Fibroblast of mammary gland (primary cell): ENCODE results near the gene ADPRHL1.

Experiments used
- DNase-seq: peaks from one replicate; pipeline ENCODE4 v3.0.0-alpha.2; 2010; ENCODE audit warnings: low read depth
- H3K4me3 ChIP-seq: 2 replicates; pipeline ENCODE4 v1.5.1; 2011; ENCODE audit warnings: low read depth, mild to moderate bottlenecking, low read length, moderate library complexity; ENCODE audit not compliant: control insufficient read depth
- TF ChIP-seq, protein P1 (sequence below): conservative IDR thresholded peaks from 2 replicates; pipeline ENCODE4 v1.5.1; 2011; ENCODE audit warnings: low read depth, low read length, inconsistent platforms; ENCODE audit not compliant: control insufficient read depth, insufficient read depth

ADPRHL1 gene

GRCh38 chr13:113446488-113446854 is 6.8 kb downstream of the ADPRHL1 start:
- TF ChIP-seq, protein P1, sequence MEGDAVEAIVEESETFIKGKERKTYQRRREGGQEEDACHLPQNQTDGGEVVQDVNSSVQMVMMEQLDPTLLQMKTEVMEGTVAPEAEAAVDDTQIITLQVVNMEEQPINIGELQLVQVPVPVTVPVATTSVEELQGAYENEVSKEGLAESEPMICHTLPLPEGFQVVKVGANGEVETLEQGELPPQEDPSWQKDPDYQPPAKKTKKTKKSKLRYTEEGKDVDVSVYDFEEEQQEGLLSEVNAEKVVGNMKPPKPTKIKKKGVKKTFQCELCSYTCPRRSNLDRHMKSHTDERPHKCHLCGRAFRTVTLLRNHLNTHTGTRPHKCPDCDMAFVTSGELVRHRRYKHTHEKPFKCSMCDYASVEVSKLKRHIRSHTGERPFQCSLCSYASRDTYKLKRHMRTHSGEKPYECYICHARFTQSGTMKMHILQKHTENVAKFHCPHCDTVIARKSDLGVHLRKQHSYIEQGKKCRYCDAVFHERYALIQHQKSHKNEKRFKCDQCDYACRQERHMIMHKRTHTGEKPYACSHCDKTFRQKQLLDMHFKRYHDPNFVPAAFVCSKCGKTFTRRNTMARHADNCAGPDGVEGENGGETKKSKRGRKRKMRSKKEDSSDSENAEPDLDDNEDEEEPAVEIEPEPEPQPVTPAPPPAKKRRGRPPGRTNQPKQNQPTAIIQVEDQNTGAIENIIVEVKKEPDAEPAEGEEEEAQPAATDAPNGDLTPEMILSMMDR = no peak
- no peak for DNase-seq
- H3K4me3 ChIP-seq = no peak overlapping the region

- no peak overlapping the region for H3K4me3 ChIP-seq
- no peak for DNase-seq
- TF ChIP-seq, protein P1 = no peak
These were observed 7.3 kb downstream of the ADPRHL1 start for GRCh38 chr13:113445791-113446487.

DNA sequence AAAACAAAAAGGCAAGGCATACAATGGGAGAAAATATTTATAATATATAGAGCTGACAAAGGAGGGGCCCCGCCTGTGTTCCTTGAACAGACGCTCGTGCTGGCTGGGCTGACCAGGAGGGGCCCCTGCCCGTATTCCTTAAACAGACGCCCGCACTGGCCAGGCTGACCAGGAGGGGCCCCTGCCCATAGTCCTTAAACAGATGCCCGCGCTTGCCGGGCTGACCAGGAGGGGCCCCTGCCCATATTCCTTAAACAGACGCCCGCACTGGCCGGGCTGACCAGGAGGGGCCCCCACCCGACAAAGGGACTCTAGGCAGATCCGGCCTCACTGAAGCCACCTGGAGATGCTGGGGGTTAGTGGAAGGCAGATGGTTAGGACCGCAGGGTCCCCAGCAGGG is 9.3 kb downstream of the ADPRHL1 start:
- TF ChIP-seq, protein P1 = no peak
- no peak overlapping the region for H3K4me3 ChIP-seq
- DNase-seq = no peak

DNA sequence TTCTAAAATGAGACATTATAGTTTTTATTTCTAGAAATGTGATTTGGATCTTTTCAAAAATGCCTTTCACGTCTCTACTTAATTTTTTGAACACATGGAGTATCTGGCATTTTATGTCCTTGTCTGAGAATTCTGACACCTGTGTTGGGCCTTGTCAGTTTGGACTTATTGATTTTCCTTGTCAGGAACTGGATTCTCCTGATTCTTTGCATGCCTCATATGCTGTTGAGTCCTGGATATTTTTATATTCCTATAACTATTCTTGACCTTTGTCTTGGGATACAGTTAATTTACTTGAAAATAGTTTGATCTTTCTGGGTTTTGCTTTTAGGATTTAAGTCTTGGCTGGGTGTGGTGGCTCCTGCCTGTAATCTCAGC is 10.3 kb downstream of the ADPRHL1 start:
- TF ChIP-seq, protein P1 = no peak
- no peak for DNase-seq
- no peak overlapping the region for H3K4me3 ChIP-seq

DNA sequence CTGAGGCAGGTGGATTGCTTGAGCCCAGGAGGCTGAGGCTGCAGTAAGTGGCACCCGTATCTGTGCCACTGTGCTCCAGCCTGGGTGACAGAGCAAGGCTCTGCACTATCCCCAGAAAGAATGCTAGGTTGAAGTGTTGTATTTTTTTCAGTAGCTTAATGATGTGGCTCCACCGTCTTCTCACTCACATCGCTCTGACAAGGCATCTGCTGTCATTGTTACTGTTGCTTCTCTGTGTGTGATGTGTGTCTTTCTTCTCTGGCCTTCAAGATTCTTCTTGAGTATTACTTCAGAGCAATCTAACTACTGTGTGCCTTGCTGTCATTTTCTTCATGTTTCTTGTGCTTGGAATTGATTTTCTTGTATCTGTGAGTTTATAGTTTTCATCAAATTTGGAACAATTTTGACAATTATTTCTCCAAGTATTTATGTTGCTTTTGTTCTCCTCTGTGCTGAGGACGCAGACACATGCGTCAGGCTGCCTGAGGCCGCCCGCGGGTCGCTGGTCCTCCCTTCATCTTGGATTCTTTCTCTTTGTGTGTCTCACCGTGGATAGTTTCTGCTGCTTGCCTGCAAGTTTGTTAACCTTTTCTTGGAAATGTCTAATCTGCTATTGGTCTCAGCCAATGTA is 10.8 kb downstream of the ADPRHL1 start:
- DNase-seq = no peak
- TF ChIP-seq, protein P1 = no peak
- no peak overlapping the region for H3K4me3 ChIP-seq

- DNase-seq = no peak
- TF ChIP-seq, protein P1 = no peak
- H3K4me3 ChIP-seq = no peak overlapping the region
These were observed 11.6 kb downstream of the ADPRHL1 start for GRCh38 chr13:113441661-113442060.
